ENCODE measurements around the gene TP53I11.

DNA sequence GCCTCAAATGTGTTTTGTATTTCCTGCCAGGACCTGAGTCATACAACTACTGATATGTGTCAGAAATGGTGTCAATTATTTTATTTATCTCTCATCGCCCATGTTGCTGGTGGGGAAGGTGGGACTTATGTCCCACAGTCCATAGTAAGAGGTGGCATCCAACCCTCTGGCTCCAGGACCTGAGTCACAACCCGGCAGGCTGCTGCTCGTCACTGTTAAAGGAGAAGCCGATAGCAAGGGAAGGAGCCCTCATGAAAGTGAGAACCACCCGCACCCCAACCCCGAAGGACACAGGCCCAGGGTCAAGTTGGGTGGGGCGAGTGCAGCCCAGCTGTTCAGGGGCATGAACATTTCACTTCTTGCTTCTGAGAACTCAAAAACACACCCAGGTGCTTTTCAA lies 33.1 kb upstream of the TP53I11 start:
- TF ChIP-seq HDAC6 (IDR thresholded peaks at IDR 0.05; ENCODE audit: low read depth, low read length) (no peak), JARID2 (CRISPR knock-in tag; IDR thresholded peaks at IDR 0.05; ENCODE audit: insufficient replicate concordance) (no peak), ZNF720 (CRISPR knock-in tag; IDR thresholded peaks at IDR 0.05) (no peak), POLR2G (IDR thresholded peaks at IDR 0.05; ENCODE audit: low read depth, low read length) (no peak), HOXA7 (CRISPR knock-in tag; IDR thresholded peaks at IDR 0.05) (no peak)
- TF ChIP-seq, protein P1, sequence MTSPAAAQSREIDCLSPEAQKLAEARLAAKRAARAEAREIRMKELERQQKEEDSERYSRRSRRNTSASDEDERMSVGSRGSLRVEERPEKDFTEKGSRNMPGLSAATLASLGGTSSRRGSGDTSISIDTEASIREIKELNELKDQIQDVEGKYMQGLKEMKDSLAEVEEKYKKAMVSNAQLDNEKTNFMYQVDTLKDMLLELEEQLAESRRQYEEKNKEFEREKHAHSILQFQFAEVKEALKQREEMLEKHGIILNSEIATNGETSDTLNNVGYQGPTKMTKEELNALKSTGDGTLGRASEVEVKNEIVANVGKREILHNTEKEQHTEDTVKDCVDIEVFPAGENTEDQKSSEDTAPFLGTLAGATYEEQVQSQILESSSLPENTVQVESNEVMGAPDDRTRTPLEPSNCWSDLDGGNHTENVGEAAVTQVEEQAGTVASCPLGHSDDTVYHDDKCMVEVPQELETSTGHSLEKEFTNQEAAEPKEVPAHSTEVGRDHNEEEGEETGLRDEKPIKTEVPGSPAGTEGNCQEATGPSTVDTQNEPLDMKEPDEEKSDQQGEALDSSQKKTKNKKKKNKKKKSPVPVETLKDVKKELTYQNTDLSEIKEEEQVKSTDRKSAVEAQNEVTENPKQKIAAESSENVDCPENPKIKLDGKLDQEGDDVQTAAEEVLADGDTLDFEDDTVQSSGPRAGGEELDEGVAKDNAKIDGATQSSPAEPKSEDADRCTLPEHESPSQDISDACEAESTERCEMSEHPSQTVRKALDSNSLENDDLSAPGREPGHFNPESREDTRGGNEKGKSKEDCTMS (CRISPR knock-in tag; conservative IDR thresholded peaks at IDR 0.05), result no peak

Measured in HepG2 (cell line).